Epithelial cell of esophagus (primary cell): ENCODE results near the gene IDI2.
"Not testable (repeated sequence)": the region's sequence is repeated elsewhere in the genome, so short reads cannot be mapped to it uniquely, and the experiment has no call there.

ENCODE experiments used
- DNase-seq: peaks from one replicate; pipeline ENCODE4 v3.0.0; 2010; ENCODE audit warnings: low read depth
- H3K4me3 ChIP-seq: 2 replicates; pipeline ENCODE4 v1.5.1; 2011; ENCODE audit warnings: mild to moderate bottlenecking, low read length, control low read depth
- TF ChIP-seq, protein P1 (sequence below): IDR thresholded peaks from 2 replicates; pipeline ENCODE4 v1.5.1; 2011; ENCODE audit warnings: low read depth, mild to moderate bottlenecking, low read length, control low read depth, inconsistent platforms; ENCODE audit not compliant: insufficient read depth; ENCODE audit errors: missing control alignments

IDI2 gene

GRCh38 chr10:1025683-1026082 lies at the start of gene IDI2:
Gene IDI2, minus strand, starts transcription at chr10:1025859. Its CDS starts 1,136 bp downstream, at chr10:1024723.
- TF ChIP-seq, protein P1, sequence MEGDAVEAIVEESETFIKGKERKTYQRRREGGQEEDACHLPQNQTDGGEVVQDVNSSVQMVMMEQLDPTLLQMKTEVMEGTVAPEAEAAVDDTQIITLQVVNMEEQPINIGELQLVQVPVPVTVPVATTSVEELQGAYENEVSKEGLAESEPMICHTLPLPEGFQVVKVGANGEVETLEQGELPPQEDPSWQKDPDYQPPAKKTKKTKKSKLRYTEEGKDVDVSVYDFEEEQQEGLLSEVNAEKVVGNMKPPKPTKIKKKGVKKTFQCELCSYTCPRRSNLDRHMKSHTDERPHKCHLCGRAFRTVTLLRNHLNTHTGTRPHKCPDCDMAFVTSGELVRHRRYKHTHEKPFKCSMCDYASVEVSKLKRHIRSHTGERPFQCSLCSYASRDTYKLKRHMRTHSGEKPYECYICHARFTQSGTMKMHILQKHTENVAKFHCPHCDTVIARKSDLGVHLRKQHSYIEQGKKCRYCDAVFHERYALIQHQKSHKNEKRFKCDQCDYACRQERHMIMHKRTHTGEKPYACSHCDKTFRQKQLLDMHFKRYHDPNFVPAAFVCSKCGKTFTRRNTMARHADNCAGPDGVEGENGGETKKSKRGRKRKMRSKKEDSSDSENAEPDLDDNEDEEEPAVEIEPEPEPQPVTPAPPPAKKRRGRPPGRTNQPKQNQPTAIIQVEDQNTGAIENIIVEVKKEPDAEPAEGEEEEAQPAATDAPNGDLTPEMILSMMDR, result no peak
- no peak within 1 kb of the TSS for H3K4me3 ChIP-seq
- DNase-seq, result no peak

DNA sequence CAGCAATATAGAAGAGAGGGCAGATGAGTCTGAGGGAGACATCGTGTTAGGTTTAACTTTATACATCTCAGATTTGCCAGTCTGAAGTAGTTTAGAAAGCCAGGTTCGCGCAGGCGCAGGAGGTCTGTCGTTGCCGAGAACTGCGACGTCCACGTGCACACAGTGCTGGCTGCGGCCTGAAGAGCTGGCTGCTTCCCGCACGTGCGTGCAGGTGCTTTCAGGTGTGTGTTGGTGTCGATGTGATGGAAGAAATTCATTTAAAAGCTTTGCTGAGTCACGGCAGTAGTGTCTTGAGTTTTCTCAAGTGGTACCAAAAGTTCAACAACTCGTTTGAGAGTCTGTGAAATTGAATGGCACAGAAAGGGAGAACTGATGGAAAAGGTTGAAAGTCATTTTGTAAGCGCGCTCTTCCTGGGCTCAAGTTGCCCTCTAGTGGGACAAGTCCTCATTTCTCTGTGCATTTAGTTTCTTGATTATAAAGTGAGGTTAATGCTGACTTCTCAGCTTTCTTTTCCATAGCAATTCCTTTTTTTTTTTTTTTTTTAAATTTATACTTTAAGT lies 49.2 kb upstream of the IDI2 start:
- H3K4me3 ChIP-seq, result no peak overlapping the region
- peak; percentile 20 for DNase-seq
- TF ChIP-seq, protein P1, result peak; percentile 40

GRCh38 chr10:1074052-1074747 lies 48.5 kb upstream of the IDI2 start:
- TF ChIP-seq, protein P1, result peak; percentile 22
- DNase-seq, result no peak
- H3K4me3 ChIP-seq, result no peak overlapping the region

- peak; percentile 46 for DNase-seq
- H3K4me3 ChIP-seq, result no peak overlapping the region
- TF ChIP-seq, protein P1, result no peak
These were observed 45.3 kb upstream of the IDI2 start for GRCh38 chr10:1070919-1071318.

- TF ChIP-seq, protein P1, result no peak
- H3K4me3 ChIP-seq, result no peak overlapping the region
- no peak for DNase-seq
These were observed 43.0 kb upstream of the IDI2 start for GRCh38 chr10:1068380-1069361.

DNA sequence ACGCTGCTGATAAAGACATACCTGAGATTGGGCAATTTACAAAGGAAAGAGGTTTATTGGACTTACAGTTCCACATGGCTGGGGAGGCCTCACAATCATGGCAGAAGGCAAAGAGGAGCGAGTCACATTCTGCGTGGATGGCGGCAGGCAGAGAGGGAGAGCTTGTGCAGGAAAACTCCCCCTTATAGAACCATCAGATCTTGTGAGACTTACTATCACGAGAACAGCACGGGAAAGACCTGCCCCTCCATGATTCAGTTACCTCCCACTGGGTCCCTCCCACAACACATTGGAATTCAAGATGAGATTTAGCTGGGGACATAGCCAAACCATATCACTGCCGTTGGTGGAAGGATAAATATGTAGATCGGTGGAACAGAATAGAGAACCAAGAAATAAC lies 41.1 kb upstream of the IDI2 start:
- DNase-seq, H3K4me3 ChIP-seq: not testable (repeated sequence)

GRCh38 chr10:1064964-1065247 lies 39.2 kb upstream of the IDI2 start:
- no peak overlapping the region for H3K4me3 ChIP-seq
- TF ChIP-seq, protein P1, result no peak
- no peak for DNase-seq
